SH-SY5Y (cell line): Measurements from ENCODE around the gene OTOGL.

Source experiments
- GATA2 ChIP-seq: IDR thresholded peaks from 2 replicates; pipeline ENCODE4 v1.6.1; 2011; ENCODE audit warnings: mild to moderate bottlenecking, low read depth, low read length
- GATA3 ChIP-seq: IDR thresholded peaks from 2 replicates; pipeline ENCODE4 v1.6.1; 2011; ENCODE audit warnings: low read depth, mild to moderate bottlenecking, low read length, moderate library complexity

OTOGL gene

GRCh38 chr12:80374615-80375014, 275.3 kb downstream of the OTOGL start:
- no peak for TF ChIP-seq GATA2
- no peak for TF ChIP-seq GATA3

- no peak for TF ChIP-seq GATA3
- TF ChIP-seq GATA2: no peak
These were observed 277.9 kb downstream of the OTOGL start for GRCh38 chr12:80377140-80377794.

GRCh38 chr12:80381121-80381520, 281.8 kb downstream of the OTOGL start:
- TF ChIP-seq GATA3: no peak
- TF ChIP-seq GATA2: no peak

- no peak for TF ChIP-seq GATA2
- no peak for TF ChIP-seq GATA3
These were observed 282.9 kb downstream of the OTOGL start for GRCh38 chr12:80382254-80382653.

GRCh38 chr12:80400571-80400991, 301.2 kb downstream of the OTOGL start:
- TF ChIP-seq GATA3 (no peak), GATA2 (no peak)

- TF ChIP-seq GATA3: no peak
- TF ChIP-seq GATA2: no peak
These were observed 301.9 kb downstream of the OTOGL start for GRCh38 chr12:80401191-80401590.

- TF ChIP-seq GATA2 (no peak), GATA3 (no peak)
These were observed 305.3 kb downstream of the OTOGL start for GRCh38 chr12:80404629-80405028.

GRCh38 chr12:80406253-80406652, 306.9 kb downstream of the OTOGL start:
- TF ChIP-seq GATA2 (no peak), GATA3 (no peak)

GRCh38 chr12:80411787-80412186, 312.4 kb downstream of the OTOGL start:
- no peak for TF ChIP-seq GATA2
- TF ChIP-seq GATA3: no peak

- TF ChIP-seq GATA3 (no peak), GATA2 (no peak)
These were observed 313.1 kb downstream of the OTOGL start for GRCh38 chr12:80412343-80412953.

GRCh38 chr12:80413462-80413861, 314.1 kb downstream of the OTOGL start:
- no peak for TF ChIP-seq GATA2
- TF ChIP-seq GATA3: no peak

GRCh38 chr12:80415466-80415865, 316.1 kb downstream of the OTOGL start:
- TF ChIP-seq GATA3: no peak

GRCh38 chr12:80419644-80420043, 320.3 kb downstream of the OTOGL start:
- TF ChIP-seq GATA3: no peak
- no peak for TF ChIP-seq GATA2

- TF ChIP-seq GATA2 (no peak), GATA3 (no peak)
These were observed 320.7 kb downstream of the OTOGL start for GRCh38 chr12:80420075-80420474.

- no peak for TF ChIP-seq GATA3
- TF ChIP-seq GATA2: no peak
These were observed 323.2 kb downstream of the OTOGL start for GRCh38 chr12:80422550-80422949.
